Psoas muscle (tissue), 8 donors: ENCODE data around the gene SUMO4. TPM values are rescaled to one million over a fixed set of nuclear protein-coding genes. Genes with fewer than 3 reads are reported as not detected.
A peak's percentile ranks its signal among the peaks of the same experiment; 100 is the strongest.

Source experiments
- ATAC-seq, 4 donors: fragments of 200-7000 bp; cut with Tn5 transposase; one replicate each; pipeline ENCODE4 v1.9.1; 2020; ENCODE audit warnings: moderate library complexity in 3 of 4, mild to moderate bottlenecking in 2 of 4
- DNase-seq, 2 donors: peaks; one replicate each; pipeline ENCODE4 v3.0.0-alpha.2; 2020
- H3K27ac ChIP-seq: fragments of 200-600 bp; one replicate; pipeline ENCODE4 v1.8.0; 2022
- H3K27me3 ChIP-seq, 3 donors: fragments of 200-600 bp in 1 of 3; one replicate each; pipeline versions ENCODE4 v1.6.1 to v1.8.0; 2013 to 2022; ENCODE audit warnings: low read length in 2 of 3, mild to moderate bottlenecking in 2 of 3, moderate library complexity in 1 of 3; ENCODE audit not compliant: insufficient read depth in 3 of 3
- H3K36me3 ChIP-seq, 2 donors: fragments of 200-600 bp in 1 of 2; one replicate each; pipeline versions ENCODE4 v1.6.1 to v1.8.0; 2013 to 2022; ENCODE audit warnings: low read depth in 1 of 2, mild to moderate bottlenecking in 1 of 2, moderate library complexity in 1 of 2; ENCODE audit not compliant: insufficient read depth in 1 of 2
- H3K4me1 ChIP-seq: fragments of 200-600 bp; one replicate; pipeline ENCODE4 v1.8.0; 2022
- H3K4me3 ChIP-seq: fragments of 200-600 bp; one replicate; pipeline ENCODE4 v1.8.0; 2022; ENCODE audit warnings: mild to moderate bottlenecking
- H3K9me3 ChIP-seq: fragments of 200-600 bp; one replicate; pipeline ENCODE4 v1.8.0; 2022
- WGBS, 3 donors: extraction: QIAGEN DNeasy Blood & Tissue Kit; methylation state at CpG; one replicate each; pipeline versions ENCODE4 v1.1.6 to v1.1.7; 2013; 5-methylcytosine and 5-hydroxymethylcytosine counted together
- intact Hi-C, 2 donors: fragments of 100-400 bp; cut with DNase I; formaldehyde crosslinking; loops; one replicate each; pipeline versions ENCODE4 v1.11.0 to v1.14.2; 2022
- polyA plus RNA-seq, 3 donors: library from polyadenylated mRNA; stranded (reverse); fragments of 200-250 nt; gene quantifications; one replicate each; pipeline ENCODE4 v1.2.3, GENCODE V29; 2013
- total RNA-seq, 4 donors: library from RNA; stranded (reverse); fragmentation: NEBNext Ultra II Directional in 2 of 4; extraction: Animal tissue kit (Norgen Biotek cat#: 25700) in 2 of 4; gene quantifications; one replicate each; pipeline versions ENCODE4 v1.2.1 to v1.2.4, GENCODE V29; 2021 to 2023
- TF ChIP-seq, protein P1 (sequence below): fragments of 200-600 bp; IDR thresholded peaks from one replicate; pipeline ENCODE4 v1.8.0; 2022; ENCODE audit warnings: antibody characterized with exemption
- donor health status: healthy with polysubstance abuse.
- donor health status: DM: no; HTN: no; CAD: no; lungs with moderate emphysema.
- donor health status: Bipolar disorder and iron deficiency.
- donor health status: healthy.
- donor health status: DM: yes; HTN: yes; CAD: no.
- donor health status: DM: no; HTN: no; CAD: no.
- donor health status: DM: no; HTN: no; CAD: no.
- donor health status: DM: yes; HTN: yes; CAD: no.

Gene SUMO4
- total and polyA plus RNA-seq, 7 donors: 0.16 to 0.42 (median 0.32) TPM; not detected in 2

DNA sequence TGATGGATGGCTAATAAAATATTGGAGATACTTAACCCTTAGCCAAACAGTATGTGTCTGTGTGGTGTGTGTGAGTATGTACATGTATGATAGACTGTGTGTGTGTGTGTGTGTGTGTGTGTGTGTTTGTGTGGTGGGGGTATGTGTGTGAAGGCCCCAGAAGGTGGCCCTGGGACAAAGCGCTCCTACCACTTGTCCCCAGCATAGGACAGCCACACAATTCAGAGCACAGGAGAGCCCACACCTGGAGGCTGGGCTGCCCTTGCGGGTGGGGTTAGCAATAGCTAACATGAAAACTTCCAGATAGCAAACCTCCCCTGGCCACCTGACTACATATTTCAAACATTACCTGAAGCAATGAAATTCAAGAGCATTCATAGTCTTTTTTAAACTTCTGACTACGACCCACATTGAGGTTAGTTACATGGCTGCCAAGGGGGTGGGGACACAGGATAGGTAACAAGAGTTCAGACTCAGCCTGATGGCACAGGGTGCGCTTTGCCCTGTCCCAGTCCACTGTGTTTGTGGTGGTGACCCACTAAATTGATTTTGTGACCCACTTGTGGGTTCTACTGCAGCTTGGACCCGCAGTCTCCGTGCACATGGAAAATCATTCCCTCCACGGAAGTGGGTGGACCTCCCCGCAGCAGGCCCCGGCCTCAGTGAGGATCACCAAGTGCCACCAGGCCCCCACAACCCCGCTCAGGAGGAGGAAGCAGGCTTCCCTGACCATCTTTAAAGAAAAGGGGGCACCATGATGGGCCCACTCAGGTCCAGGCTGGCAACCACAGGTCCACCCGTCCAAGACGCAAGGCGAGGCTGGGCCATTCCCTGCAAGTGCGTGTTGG, 50.0 kb downstream of the SUMO4 start:
- peaks cover 0 to 10% (median 3%) of the 10 kb centered on the region in 3 donors for H3K27me3 ChIP-seq

More for the DNA sequence above, 50.0 kb downstream of the SUMO4 start:
- ATAC-seq (no peak), DNase-seq (peak in 1 of 2 donors; percentile 47)
- 77 to 92% (median 80%) methylated on average over 14 of the region's 14 CpGs for WGBS, 3 donors
- Histone ChIP-seq H3K27ac (no peak overlapping the region), H3K36me3 (no peaks in the 10 kb centered on the region), H3K9me3 (no peaks in the 10 kb centered on the region), H3K4me3 (peak overlapping the region; percentile 69), H3K4me1 (peaks cover 19% of the 10 kb centered on the region)
- TF ChIP-seq, protein P1, sequence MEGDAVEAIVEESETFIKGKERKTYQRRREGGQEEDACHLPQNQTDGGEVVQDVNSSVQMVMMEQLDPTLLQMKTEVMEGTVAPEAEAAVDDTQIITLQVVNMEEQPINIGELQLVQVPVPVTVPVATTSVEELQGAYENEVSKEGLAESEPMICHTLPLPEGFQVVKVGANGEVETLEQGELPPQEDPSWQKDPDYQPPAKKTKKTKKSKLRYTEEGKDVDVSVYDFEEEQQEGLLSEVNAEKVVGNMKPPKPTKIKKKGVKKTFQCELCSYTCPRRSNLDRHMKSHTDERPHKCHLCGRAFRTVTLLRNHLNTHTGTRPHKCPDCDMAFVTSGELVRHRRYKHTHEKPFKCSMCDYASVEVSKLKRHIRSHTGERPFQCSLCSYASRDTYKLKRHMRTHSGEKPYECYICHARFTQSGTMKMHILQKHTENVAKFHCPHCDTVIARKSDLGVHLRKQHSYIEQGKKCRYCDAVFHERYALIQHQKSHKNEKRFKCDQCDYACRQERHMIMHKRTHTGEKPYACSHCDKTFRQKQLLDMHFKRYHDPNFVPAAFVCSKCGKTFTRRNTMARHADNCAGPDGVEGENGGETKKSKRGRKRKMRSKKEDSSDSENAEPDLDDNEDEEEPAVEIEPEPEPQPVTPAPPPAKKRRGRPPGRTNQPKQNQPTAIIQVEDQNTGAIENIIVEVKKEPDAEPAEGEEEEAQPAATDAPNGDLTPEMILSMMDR: no peak
- intact Hi-C loops: no loop called here

Other genes starting within 250 kb of the SUMO4 start
- gene TAB2, start 82.5 kb upstream of the SUMO4 start, total RNA-seq: 10 to 100 TPM; 44.3 to 72.2 (median 63.7) TPM
- gene TAB2, start 82.5 kb upstream of the SUMO4 start, polyA plus RNA-seq: 10 to 100 TPM; 35.9 to 86.0 (median 54.4) TPM
- gene ZC3H12D, start 84.8 kb downstream of the SUMO4 start, total RNA-seq: under 1 TPM; 0.17 to 0.41 (median 0.26) TPM
- gene ZC3H12D, start 84.8 kb downstream of the SUMO4 start, polyA plus RNA-seq: under 1 TPM; 0.17 to 0.28 (median 0.26) TPM
- gene PPIL4, start 145.8 kb downstream of the SUMO4 start, total RNA-seq: 10 to 100 TPM; 14.7 to 32.4 (median 22.3) TPM
- 1 to 10 TPM; 6.9 to 8.4 (median 8.3) TPM for gene PPIL4, start 145.8 kb downstream of the SUMO4 start, polyA plus RNA-seq
- gene GINM1, start 166.1 kb downstream of the SUMO4 start, total RNA-seq: 10 to 100 TPM; 26.8 to 39.0 (median 30.5) TPM
- gene GINM1, start 166.1 kb downstream of the SUMO4 start, polyA plus RNA-seq: 10 to 100 TPM; 25.9 to 35.6 (median 30.7) TPM
- gene KATNA1, start 248.5 kb downstream of the SUMO4 start, total RNA-seq: 10 to 100 TPM; 10.7 to 24.5 (median 16.4) TPM
- gene KATNA1, start 248.5 kb downstream of the SUMO4 start, polyA plus RNA-seq: 10 to 100 TPM; 19.2 to 30.1 (median 29.1) TPM